Measurements from ENCODE around the gene CDKAL1.
"Not testable (repeated sequence)": the region's sequence is repeated elsewhere in the genome, so short reads cannot be mapped to it uniquely, and the experiment has no call there.

CDKAL1 gene

DNA sequence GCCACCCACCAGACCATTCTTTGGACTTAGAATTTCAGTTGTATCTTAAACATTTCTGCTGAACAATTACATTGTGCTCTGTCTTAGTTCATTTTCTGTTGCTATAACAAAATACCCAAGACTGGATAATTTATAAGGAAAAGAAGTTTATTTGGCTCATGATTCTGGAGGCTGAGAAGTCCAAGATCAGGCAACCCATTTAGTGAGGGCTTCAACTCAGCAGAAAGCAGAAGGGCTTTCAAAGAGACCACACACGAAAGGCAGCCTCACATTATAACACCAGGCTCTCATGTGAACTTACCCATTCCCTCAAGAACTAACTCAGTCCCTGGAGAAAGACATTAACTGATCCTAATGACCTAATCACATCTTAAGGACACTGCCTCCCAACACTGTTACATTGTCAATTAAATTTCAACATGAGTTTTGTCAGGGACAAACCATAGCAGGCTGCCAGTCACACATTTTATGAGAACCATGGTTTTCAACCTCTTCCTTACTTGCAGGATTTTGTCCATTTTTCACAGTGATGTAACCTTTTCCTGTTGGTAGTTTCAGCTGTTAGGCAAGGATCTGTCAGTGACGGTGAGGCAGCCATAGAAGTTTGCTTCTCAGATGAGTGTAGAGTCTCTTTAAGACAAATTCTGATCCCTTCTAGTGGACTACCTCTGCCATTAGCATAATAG is 659.7 kb downstream of the CDKAL1 start:
- no peak for DNase-seq

- DNase-seq = not testable (repeated sequence)
Measured at GRCh38 chr6:21195301-21195700, 661.0 kb downstream of the CDKAL1 start.

DNA sequence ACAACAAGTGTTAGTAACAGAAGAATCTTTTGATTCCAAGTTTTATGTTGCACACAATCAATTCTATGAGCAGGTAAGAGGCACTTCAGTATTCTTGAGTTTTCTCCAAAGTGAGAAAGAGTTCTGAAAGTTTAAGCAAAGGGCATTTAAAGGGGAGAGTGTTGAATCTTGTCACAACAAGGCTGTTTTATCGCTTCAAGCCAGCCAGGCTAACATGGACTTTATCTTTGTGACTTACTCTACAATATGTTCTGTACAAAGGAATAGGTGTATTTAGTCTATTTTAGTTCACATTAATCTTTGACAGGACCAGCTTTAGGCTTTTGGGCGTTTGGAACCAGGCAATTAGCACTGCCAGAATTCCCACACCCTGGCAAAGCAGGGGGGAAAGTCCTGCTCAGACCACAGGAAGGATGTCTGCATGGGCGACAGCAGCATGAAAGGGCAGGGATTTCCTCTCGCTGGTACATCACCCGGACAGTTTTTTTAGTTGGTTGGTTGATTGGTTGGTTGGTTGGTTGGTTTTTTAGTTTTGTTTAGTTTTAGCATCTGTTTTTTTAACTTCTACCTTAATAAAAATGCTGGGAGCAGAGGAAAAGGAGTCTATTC is 663.9 kb downstream of the CDKAL1 start:
- DNase-seq = no peak

GRCh38 chr6:21199262-21199661 is 665.0 kb downstream of the CDKAL1 start:
- DNase-seq = peak; percentile 72

- peak; percentile 42 for DNase-seq
Measured at GRCh38 chr6:21200134-21200870, 666.0 kb downstream of the CDKAL1 start.

DNA sequence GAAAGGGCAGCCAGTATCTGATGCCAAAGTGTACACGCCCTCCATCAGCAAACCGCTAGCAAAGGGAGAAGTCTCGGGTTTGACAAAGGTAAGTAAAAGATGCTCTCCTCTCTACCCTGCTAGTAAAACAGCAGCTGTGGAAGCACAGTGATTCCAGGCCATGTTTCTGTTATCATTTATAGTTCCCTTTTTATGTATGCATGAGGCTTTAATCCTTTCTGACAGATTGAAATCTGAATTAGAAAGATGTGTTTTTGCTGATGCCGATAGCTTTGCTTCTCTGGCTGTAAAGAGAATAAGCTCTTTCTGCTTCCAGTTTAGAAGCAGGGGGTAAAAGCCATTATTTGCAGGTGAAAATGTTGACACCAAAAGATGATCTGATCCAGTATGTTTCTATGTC is 666.9 kb downstream of the CDKAL1 start:
- peak; percentile 86 for DNase-seq

DNA sequence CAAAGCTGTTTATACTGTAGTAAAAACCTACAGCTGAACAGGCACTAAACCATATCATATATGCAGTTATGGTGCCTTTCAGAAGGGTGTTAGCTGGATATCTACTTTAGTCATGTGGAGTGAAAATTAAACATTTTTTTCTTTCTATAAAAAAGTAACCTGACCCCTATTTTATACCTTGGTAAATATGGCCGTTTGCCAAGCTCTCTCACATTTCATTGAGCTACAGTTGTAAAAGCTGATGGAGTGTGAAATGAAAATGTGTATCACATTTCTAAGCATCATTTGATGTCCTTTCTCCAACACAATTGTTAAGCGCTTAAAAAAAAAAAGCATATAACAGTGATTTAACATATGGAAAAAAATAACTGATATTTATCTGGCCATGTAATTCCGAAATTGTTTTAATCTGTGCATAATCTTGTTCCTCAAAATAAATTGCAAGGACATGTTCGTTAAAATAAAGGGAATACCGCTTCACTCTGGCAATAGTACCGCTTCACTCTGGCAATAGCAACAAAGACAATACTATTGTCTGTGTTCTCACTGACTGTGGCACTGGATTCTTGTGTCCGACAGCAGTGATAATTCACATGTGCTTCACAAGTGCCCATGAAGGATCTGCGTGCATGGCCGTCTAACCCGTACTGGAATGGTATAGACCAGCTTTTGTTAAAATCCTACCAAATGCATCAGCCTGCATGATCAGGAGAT is 667.5 kb downstream of the CDKAL1 start:
- peak; percentile 95 for DNase-seq

DNA sequence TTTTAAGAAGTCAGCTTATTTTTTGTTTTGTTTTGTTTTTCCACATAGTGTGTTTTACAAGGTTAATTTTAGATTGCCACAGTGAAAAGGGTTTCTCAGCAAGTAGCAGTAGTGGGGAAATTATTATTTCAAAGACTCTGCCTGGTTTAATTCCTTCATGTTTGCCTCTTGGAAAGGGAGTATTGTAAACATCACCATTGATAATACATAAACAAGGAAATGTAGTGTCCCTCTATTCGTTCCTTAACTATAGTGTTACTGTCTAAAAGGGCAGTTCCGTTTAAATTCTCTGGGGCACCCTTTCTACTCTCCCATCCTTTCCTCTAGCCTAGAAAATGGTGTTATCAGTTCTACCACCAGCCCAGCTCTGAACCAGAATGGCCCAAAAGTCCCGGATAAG is 668.3 kb downstream of the CDKAL1 start:
- DNase-seq = no peak

- DNase-seq = no peak
Measured at GRCh38 chr6:21204951-21205350, 670.7 kb downstream of the CDKAL1 start.

- no peak for DNase-seq
Measured at GRCh38 chr6:21208081-21208795, 674.0 kb downstream of the CDKAL1 start.

GRCh38 chr6:21208796-21209186 is 674.5 kb downstream of the CDKAL1 start:
- no peak for DNase-seq

DNA sequence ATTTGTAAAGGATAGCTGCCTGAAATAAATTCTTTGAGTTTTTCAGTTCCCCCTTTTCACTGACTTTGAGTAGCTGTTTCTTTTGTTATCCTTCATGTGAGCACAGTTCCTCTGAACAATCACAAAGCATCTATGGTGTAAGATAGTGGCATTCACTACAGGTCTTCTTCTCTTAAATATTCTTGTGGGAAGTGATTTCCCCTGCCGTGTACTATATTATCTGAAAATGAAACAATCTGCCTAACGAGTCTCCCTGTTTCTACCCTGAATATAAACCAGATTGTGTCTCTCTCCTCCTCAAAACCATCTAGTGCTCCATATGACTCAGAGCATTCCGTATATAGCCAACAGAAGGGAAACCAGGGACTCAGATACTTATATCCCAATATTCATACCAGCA is 679.2 kb downstream of the CDKAL1 start:
- no peak for DNase-seq

- DNase-seq = no peak
Measured at GRCh38 chr6:21214738-21215448, 680.6 kb downstream of the CDKAL1 start.

DNA sequence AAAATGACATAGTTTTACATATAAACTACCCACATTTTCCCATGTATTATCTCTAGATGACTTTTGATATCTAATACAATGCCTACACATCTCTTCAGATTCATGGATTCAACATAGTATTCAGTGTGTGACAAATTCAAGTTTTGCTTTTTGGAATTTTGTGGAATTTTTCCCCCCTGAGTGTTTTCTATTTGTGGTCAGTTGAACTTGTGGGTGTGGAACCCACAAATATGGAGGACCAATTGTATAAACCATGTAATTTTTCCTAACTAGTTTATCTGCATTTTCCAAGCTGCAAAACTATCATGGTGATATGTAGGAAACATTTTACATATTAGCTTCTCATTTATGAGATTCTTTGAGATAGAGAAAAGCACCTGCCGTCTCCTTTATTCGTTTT is 685.0 kb downstream of the CDKAL1 start:
- no peak for DNase-seq

GRCh38 chr6:21219856-21220255 is 685.6 kb downstream of the CDKAL1 start:
- no peak for DNase-seq

DNA sequence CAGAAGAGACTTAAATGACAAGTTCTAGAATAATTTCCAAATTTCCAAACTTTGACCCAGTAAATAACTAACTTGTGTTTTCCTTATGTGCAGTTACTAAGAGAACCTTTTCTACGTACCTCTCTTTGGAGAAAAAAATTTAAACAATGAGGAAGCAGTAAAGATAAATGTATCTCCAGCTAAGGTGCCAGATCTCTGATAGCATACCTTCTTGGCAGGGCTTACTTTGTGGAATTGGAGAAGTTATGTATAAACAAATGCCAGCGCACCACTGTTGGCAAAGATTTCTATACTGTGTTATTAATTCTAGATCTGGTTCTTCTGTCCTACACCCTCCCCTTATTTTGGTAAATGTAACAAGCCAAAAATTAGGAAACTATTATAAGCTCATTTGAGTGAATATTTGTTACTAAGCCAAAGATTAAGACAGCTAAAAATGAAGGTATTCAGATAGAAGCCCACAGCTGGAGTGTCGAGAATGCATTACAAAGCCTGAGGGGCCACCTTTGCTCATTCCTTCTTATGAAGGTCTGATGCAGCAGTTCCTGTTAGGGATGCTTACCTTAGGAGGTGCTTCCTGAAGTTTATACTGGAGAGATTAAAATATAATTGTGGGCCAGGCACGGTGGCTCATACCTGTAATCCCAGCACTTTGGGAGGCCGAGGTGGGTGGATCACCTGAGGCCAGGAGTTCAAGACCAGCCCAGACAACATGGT is 686.2 kb downstream of the CDKAL1 start:
- no peak for DNase-seq

GRCh38 chr6:21222656-21223055 is 688.4 kb downstream of the CDKAL1 start:
- DNase-seq = no peak

DNA sequence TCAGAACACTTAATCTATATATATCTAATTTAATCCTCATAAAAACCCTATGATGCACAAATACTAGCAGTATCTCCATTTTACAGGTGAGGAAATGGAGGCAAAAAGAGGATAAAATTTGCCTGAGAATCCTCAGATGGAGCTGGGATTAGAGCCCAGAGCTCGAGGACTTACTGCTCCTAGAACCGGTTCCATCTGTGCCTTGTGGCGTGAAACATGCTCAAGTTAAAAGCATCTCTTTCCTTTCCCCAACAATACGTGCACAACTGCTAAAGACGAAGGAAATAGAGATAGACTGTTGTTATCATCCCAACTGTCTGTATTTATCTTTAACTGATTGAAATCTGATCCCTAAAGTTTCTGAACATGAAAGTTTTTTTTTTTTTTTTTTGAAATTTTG is 691.7 kb downstream of the CDKAL1 start:
- DNase-seq = no peak

GRCh38 chr6:21227486-21227885 is 693.2 kb downstream of the CDKAL1 start:
- no peak for DNase-seq

GRCh38 chr6:21228411-21228810 is 694.2 kb downstream of the CDKAL1 start:
- no peak for DNase-seq

- no peak for DNase-seq
Measured at GRCh38 chr6:21228876-21229460, 694.7 kb downstream of the CDKAL1 start.
